OCI-LY1 (cell line): ENCODE data around the gene GANAB.

Experiments used
- H2AFZ ChIP-seq: fragments of 200-600 bp; sonication (generic), shearing (Covaris generic); 2 replicates; pipeline ENCODE4 v1.6.0; 2014; ENCODE audit warnings: antibody characterized with exemption, mild to moderate bottlenecking, low read length
- H3F3A ChIP-seq: fragments of 200-600 bp; sonication (generic), shearing (Covaris generic); 2 replicates; pipeline ENCODE4 v1.6.0; 2014; ENCODE audit warnings: mild to moderate bottlenecking, antibody characterized with exemption, low read length, moderate library complexity; ENCODE audit not compliant: insufficient read depth
- H3K27ac ChIP-seq: fragments of 200-600 bp; sonication (generic); 2 replicates; pipeline ENCODE4 v1.5.1; 2014; ENCODE audit warnings: low read length, mixed run types, mild to moderate bottlenecking, low read depth; ENCODE audit not compliant: poor library complexity, severe bottlenecking
- H3K27me3 ChIP-seq: fragments of 200-600 bp; sonication (generic); 2 replicates; pipeline ENCODE4 v1.6.0; 2014; ENCODE audit warnings: antibody characterized with exemption, mild to moderate bottlenecking, low read length, moderate library complexity; ENCODE audit not compliant: insufficient read depth
- H3K36me3 ChIP-seq: fragments of 200-600 bp; sonication (generic); 2 replicates; pipeline ENCODE4 v1.6.1; 2014; ENCODE audit warnings: mild to moderate bottlenecking, antibody characterized with exemption, low read length, moderate library complexity, mixed read lengths; ENCODE audit not compliant: insufficient read depth
- H3K4me1 ChIP-seq: fragments of 200-600 bp; sonication (generic); 2 replicates; pipeline ENCODE4 v1.5.1; 2014; ENCODE audit warnings: mild to moderate bottlenecking, low read length, moderate library complexity; ENCODE audit not compliant: insufficient read depth, severe bottlenecking
- H3K4me2 ChIP-seq: fragments of 200-600 bp; sonication (generic), shearing (Covaris generic); 2 replicates; pipeline ENCODE4 v1.6.1; 2014; ENCODE audit warnings: low read length
- H3K4me3 ChIP-seq: fragments of 200-600 bp; sonication (generic); 2 replicates; pipeline ENCODE4 v1.5.1; 2014; ENCODE audit warnings: low read length, low read depth, mild to moderate bottlenecking, mixed read lengths; ENCODE audit not compliant: poor library complexity, severe bottlenecking
- H3K79me2 ChIP-seq: fragments of 200-600 bp; shearing (Covaris generic); 2 replicates; pipeline ENCODE4 v1.6.1; 2016; ENCODE audit warnings: mixed run types, low read length, mixed read lengths; ENCODE audit not compliant: insufficient read depth
- H3K9ac ChIP-seq: fragments of 200-600 bp; sonication (generic), shearing (Covaris generic); 2 replicates; pipeline ENCODE4 v1.6.1; 2014; ENCODE audit warnings: mild to moderate bottlenecking, low read length, mixed read lengths
- H3K9me2 ChIP-seq: fragments of 200-600 bp; sonication (generic), shearing (Covaris generic); 2 replicates; pipeline ENCODE4 v1.6.1; 2014; ENCODE audit warnings: low read depth, mild to moderate bottlenecking, low read length, mixed read lengths
- H3K9me3 ChIP-seq: fragments of 200-600 bp; shearing (Covaris generic); 2 replicates; pipeline ENCODE4 v1.6.1; 2014; ENCODE audit warnings: low read length, mixed read lengths
- H4K20me1 ChIP-seq: fragments of 200-600 bp; sonication (generic), shearing (Covaris generic); 2 replicates; pipeline ENCODE4 v1.6.0; 2016; ENCODE audit warnings: mild to moderate bottlenecking, low read length; ENCODE audit not compliant: insufficient read depth
- CTCF ChIP-seq: fragments of 200-600 bp; sonication (generic), shearing (Covaris generic); IDR thresholded peaks from 2 replicates; pipeline ENCODE4 v1.5.1; 2017; ENCODE audit warnings: mild to moderate bottlenecking, antibody characterized with exemption, low read length, moderate library complexity, mixed read lengths
- EZH2 ChIP-seq: fragments of 200-600 bp; sonication (generic), shearing (Covaris generic); IDR thresholded peaks from 2 replicates; pipeline ENCODE4 v1.8.0; 2017; ENCODE audit warnings: borderline replicate concordance, mixed run types, mild to moderate bottlenecking, antibody characterized with exemption, low read length, moderate library complexity, mixed read lengths

GANAB gene

GRCh38 chr11:62610403-62610802 lies 36.0 kb downstream of the GANAB start:
- Histone ChIP-seq H3K4me3 (peak overlapping the region; percentile 78), H2AFZ (no peak overlapping the region), H4K20me1 (no peaks in the 10 kb centered on the region), H3K27me3 (no peaks in the 10 kb centered on the region), H3K9me3 (no peaks in the 10 kb centered on the region), H3K4me1 (peaks cover 40% of the 10 kb centered on the region), H3K4me2 (peak overlapping the region; percentile 94), H3K27ac (peak overlapping the region; percentile 73), H3K9ac (peak overlapping the region; percentile 17; the same call in 1 of the 2 replicates), H3F3A (no peaks in the 10 kb centered on the region; the same call in 1 of the 2 replicates), H3K9me2 (no peaks in the 10 kb centered on the region), H3K36me3 (peaks cover 25% of the 10 kb centered on the region), H3K79me2 (no peaks in the 10 kb centered on the region)
- TF ChIP-seq CTCF (no peak), EZH2 (no peak)

DNA sequence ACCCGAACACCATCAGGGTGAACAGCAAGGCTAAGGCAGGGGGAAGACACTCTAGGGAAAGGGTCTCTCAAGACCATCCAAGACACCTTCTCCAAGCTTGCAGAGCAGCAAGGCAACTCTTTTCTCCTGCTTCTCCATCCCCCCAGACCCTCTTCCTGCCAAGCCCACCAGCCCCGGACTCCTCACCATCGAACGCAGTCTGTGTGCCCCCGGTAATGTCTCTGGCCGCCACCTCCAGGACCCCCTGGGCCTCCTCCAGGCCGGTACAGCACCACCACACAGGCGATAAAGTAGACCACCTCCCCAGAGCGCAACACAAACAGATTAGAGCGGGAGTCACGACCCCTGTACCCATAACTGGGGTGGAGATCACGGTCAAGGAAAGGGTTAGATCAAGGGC lies 37.6 kb downstream of the GANAB start:
- Histone ChIP-seq H3K27ac (no peak overlapping the region), H4K20me1 (no peaks in the 10 kb centered on the region), H3K36me3 (peaks cover 37% of the 10 kb centered on the region), H2AFZ (no peak overlapping the region), H3K9me2 (no peaks in the 10 kb centered on the region), H3K27me3 (no peaks in the 10 kb centered on the region), H3F3A (no peaks in the 10 kb centered on the region; the same call in 1 of the 2 replicates), H3K9me3 (no peaks in the 10 kb centered on the region), H3K79me2 (no peaks in the 10 kb centered on the region), H3K4me1 (peaks cover 40% of the 10 kb centered on the region), H3K9ac (no peak overlapping the region), H3K4me2 (no peak overlapping the region), H3K4me3 (no peak overlapping the region)
- TF ChIP-seq CTCF (no peak), EZH2 (no peak)

DNA sequence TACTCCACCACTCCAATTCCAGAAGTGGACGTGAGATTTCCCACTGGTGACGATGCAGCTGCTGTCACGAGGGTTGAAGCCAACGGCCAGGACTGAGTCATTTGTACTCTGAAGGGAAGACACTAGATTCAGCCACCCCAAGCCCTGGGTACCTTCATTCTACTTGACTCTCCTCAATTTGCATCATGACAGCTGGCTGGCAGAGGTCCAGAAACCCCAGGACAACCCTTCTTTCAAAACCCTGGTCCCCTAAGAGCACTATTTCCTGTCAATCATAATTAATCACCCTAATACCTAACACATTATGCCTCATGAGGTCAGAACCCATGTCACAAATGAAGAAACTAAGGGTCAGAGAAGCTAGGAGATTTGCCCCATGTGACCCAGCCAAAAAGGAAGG lies 38.7 kb downstream of the GANAB start:
- Histone ChIP-seq H3K4me1 (peaks cover 40% of the 10 kb centered on the region), H3F3A (no peaks in the 10 kb centered on the region; the same call in 1 of the 2 replicates), H3K4me3 (no peak overlapping the region), H3K9me2 (no peaks in the 10 kb centered on the region), H4K20me1 (no peaks in the 10 kb centered on the region), H3K27ac (peak overlapping the region; percentile 76), H2AFZ (no peak overlapping the region), H3K9me3 (no peaks in the 10 kb centered on the region), H3K36me3 (peaks cover 47% of the 10 kb centered on the region), H3K27me3 (no peaks in the 10 kb centered on the region), H3K4me2 (peak overlapping the region; percentile 45; the same call in 1 of the 2 replicates), H3K79me2 (no peaks in the 10 kb centered on the region), H3K9ac (no peak overlapping the region; the same call in 1 of the 2 replicates)
- TF ChIP-seq EZH2 (no peak), CTCF (no peak)
